ENCODE data around the gene HABP2. TPM values are rescaled to one million over a fixed set of nuclear protein-coding genes. Genes with fewer than 3 reads are reported as not detected.

HABP2 gene
- total RNA-seq, 3 donors from 2014 or later = not detected

GRCh38 chr10:113541549-113541927, 11.3 kb upstream of the HABP2 start:
- Histone ChIP-seq H3K4me1 (ENCODE audit: low read depth) (no peaks in the 10 kb centered on the region), H3K9me3 (no peaks in the 10 kb centered on the region), H3K4me3 (no peak overlapping the region), H3K36me3 (ENCODE audit: low read depth) (no peaks in the 10 kb centered on the region)
- DNase-seq (no peak), ATAC-seq (no peak)
- intact Hi-C loops (cut with DNase I, micrococcal nuclease) = no loop called here
- no peak for TF ChIP-seq CTCF (IDR thresholded peaks at IDR 0.05)

- H3K9me3 ChIP-seq = no peaks in the 10 kb centered on the region
- H3K4me1 ChIP-seq (ENCODE audit: low read depth) = no peaks in the 10 kb centered on the region
- no peak for TF ChIP-seq CTCF (IDR thresholded peaks at IDR 0.05)
- ATAC-seq (no peak), DNase-seq (no peak)
- H3K4me3 ChIP-seq = no peak overlapping the region
- no peaks in the 10 kb centered on the region for H3K36me3 ChIP-seq (ENCODE audit: low read depth)
- intact Hi-C loops (cut with DNase I, micrococcal nuclease) = no loop called here
Observed at GRCh38 chr10:113543107-113543955, 9.5 kb upstream of the HABP2 start.

- H3K36me3 ChIP-seq (ENCODE audit: low read depth) = no peaks in the 10 kb centered on the region
- H3K9me3 ChIP-seq = no peaks in the 10 kb centered on the region
- ATAC-seq (no peak), DNase-seq (no peak)
- no peak for TF ChIP-seq CTCF (IDR thresholded peaks at IDR 0.05)
- no peak overlapping the region for H3K4me3 ChIP-seq
- intact Hi-C loops (cut with DNase I, micrococcal nuclease) = no loop called here
- H3K4me1 ChIP-seq (ENCODE audit: low read depth) = no peaks in the 10 kb centered on the region
Observed at GRCh38 chr10:113544392-113544791, 8.5 kb upstream of the HABP2 start.

- intact Hi-C loops (cut with DNase I, micrococcal nuclease) = no loop called here
- DNase-seq = no peak
- no peak for TF ChIP-seq CTCF (IDR thresholded peaks at IDR 0.05)
- ATAC-seq = no peak
- Histone ChIP-seq H3K4me3 (no peak overlapping the region), H3K36me3 (ENCODE audit: low read depth) (no peaks in the 10 kb centered on the region), H3K9me3 (no peaks in the 10 kb centered on the region), H3K4me1 (ENCODE audit: low read depth) (no peaks in the 10 kb centered on the region)
Observed at GRCh38 chr10:113547426-113547825, 5.4 kb upstream of the HABP2 start.

- no peaks in the 10 kb centered on the region for H3K4me1 ChIP-seq (ENCODE audit: low read depth)
- no peaks in the 10 kb centered on the region for H3K36me3 ChIP-seq (ENCODE audit: low read depth)
- no peak for TF ChIP-seq CTCF (IDR thresholded peaks at IDR 0.05)
- DNase-seq = no peak
- no peaks in the 10 kb centered on the region for H3K9me3 ChIP-seq
- intact Hi-C loops (cut with DNase I, micrococcal nuclease) = no loop called here
- no peak for ATAC-seq
- H3K4me3 ChIP-seq = no peak overlapping the region
Observed at GRCh38 chr10:113549856-113550255, 3.0 kb upstream of the HABP2 start.
